ENCODE measurements around the gene SMYD2. TPM values are rescaled to one million over a fixed set of nuclear protein-coding genes. Genes with fewer than 3 reads are reported as not detected.

The SMYD2 gene
- polyA plus RNA-seq, 4 donors: 20.8 to 39.0 (median 21.3) TPM

GRCh38 chr1:214349781-214350180, 68.8 kb downstream of the SMYD2 start:
- peaks cover 0 to 5% (median 1%) of the 10 kb centered on the region in 3 donors for H3K36me3 ChIP-seq (ENCODE audit: control insufficient read depth in 3 of 3, insufficient read depth in 2 of 3, low read depth in 1 of 3, low read length in 3 of 3)
- WGBS, 3 donors: 95 to 96% (median 96%) methylated on average over 2 of the region's 2 CpGs
- H3K9me3 ChIP-seq (ENCODE audit: control insufficient read depth in 2 of 2, insufficient read depth in 1 of 2, low read depth in 1 of 2, low read length in 1 of 2): peaks cover 0 to 11% of the 10 kb centered on the region in 2 donors
- no peaks in the 10 kb centered on the region for H3K4me1 ChIP-seq (ENCODE audit: control insufficient read depth in 3 of 3, insufficient read depth in 2 of 3, low read depth in 1 of 3, low read length in 2 of 3)
- no peak for FAIRE-seq
- no peak for DNase-seq
- no peak overlapping the region for H3K4me3 ChIP-seq (ENCODE audit: low read depth in 1 of 3, low read length in 3 of 3)
- no peak overlapping the region for H3K27ac ChIP-seq (ENCODE audit: low read depth in 1 of 3, low read length in 2 of 3)
- H3K27me3 ChIP-seq (ENCODE audit: control insufficient read depth in 3 of 3, insufficient read depth in 3 of 3, low read length in 3 of 3): no peaks in the 10 kb centered on the region

GRCh38 chr1:214351551-214352277, 70.8 kb downstream of the SMYD2 start:
- FAIRE-seq (no peak), DNase-seq (no peak)
- Histone ChIP-seq H3K4me3 (ENCODE audit: low read depth in 1 of 3, low read length in 3 of 3) (no peak overlapping the region), H3K9me3 (ENCODE audit: control insufficient read depth in 2 of 2, insufficient read depth in 1 of 2, low read depth in 1 of 2, low read length in 1 of 2) (no peaks in the 10 kb centered on the region), H3K27ac (ENCODE audit: low read depth in 1 of 3, low read length in 2 of 3) (no peak overlapping the region), H3K4me1 (ENCODE audit: control insufficient read depth in 3 of 3, insufficient read depth in 2 of 3, low read depth in 1 of 3, low read length in 2 of 3) (no peaks in the 10 kb centered on the region), H3K36me3 (ENCODE audit: control insufficient read depth in 3 of 3, insufficient read depth in 2 of 3, low read depth in 1 of 3, low read length in 3 of 3) (peaks cover 0 to 11% (median 1%) of the 10 kb centered on the region in 3 donors), H3K27me3 (ENCODE audit: control insufficient read depth in 3 of 3, insufficient read depth in 3 of 3, low read length in 3 of 3) (no peaks in the 10 kb centered on the region)
- 69 to 74% (median 71%) methylated on average over 2 of the region's 2 CpGs for WGBS, 3 donors

GRCh38 chr1:214352838-214353237, 71.9 kb downstream of the SMYD2 start:
- H3K9me3 ChIP-seq (ENCODE audit: control insufficient read depth in 2 of 2, insufficient read depth in 1 of 2, low read depth in 1 of 2, low read length in 1 of 2): no peaks in the 10 kb centered on the region
- H3K27me3 ChIP-seq (ENCODE audit: control insufficient read depth in 3 of 3, insufficient read depth in 3 of 3, low read length in 3 of 3): no peaks in the 10 kb centered on the region
- H3K27ac ChIP-seq (ENCODE audit: low read depth in 1 of 3, low read length in 2 of 3): no peak overlapping the region
- no peak overlapping the region for H3K4me3 ChIP-seq (ENCODE audit: low read depth in 1 of 3, low read length in 3 of 3)
- DNase-seq (no peak), FAIRE-seq (no peak)
- peaks cover 0 to 16% (median 1%) of the 10 kb centered on the region in 3 donors for H3K36me3 ChIP-seq (ENCODE audit: control insufficient read depth in 3 of 3, insufficient read depth in 2 of 3, low read depth in 1 of 3, low read length in 3 of 3)
- no peaks in the 10 kb centered on the region for H3K4me1 ChIP-seq (ENCODE audit: control insufficient read depth in 3 of 3, insufficient read depth in 2 of 3, low read depth in 1 of 3, low read length in 2 of 3)
- WGBS, 3 donors: 92 to 94% (median 93%) methylated on average over 4 of the region's 4 CpGs

GRCh38 chr1:214354440-214355148, 73.6 kb downstream of the SMYD2 start:
- H3K9me3 ChIP-seq (ENCODE audit: control insufficient read depth in 2 of 2, insufficient read depth in 1 of 2, low read depth in 1 of 2, low read length in 1 of 2): no peaks in the 10 kb centered on the region
- DNase-seq: no peak
- H3K27me3 ChIP-seq (ENCODE audit: control insufficient read depth in 3 of 3, insufficient read depth in 3 of 3, low read length in 3 of 3): no peaks in the 10 kb centered on the region
- peaks cover 0 to 15% (median 1%) of the 10 kb centered on the region in 3 donors for H3K36me3 ChIP-seq (ENCODE audit: control insufficient read depth in 3 of 3, insufficient read depth in 2 of 3, low read depth in 1 of 3, low read length in 3 of 3)
- H3K4me3 ChIP-seq (ENCODE audit: low read depth in 1 of 3, low read length in 3 of 3): no peak overlapping the region
- FAIRE-seq: no peak
- no peak overlapping the region for H3K27ac ChIP-seq (ENCODE audit: low read depth in 1 of 3, low read length in 2 of 3)
- no peaks in the 10 kb centered on the region for H3K4me1 ChIP-seq (ENCODE audit: control insufficient read depth in 3 of 3, insufficient read depth in 2 of 3, low read depth in 1 of 3, low read length in 2 of 3)
- WGBS, 3 donors: 64 to 83% (median 77%) methylated on average over 4 of the region's 4 CpGs

- peak in 1 of 2 donors; percentile 58 for DNase-seq
- Histone ChIP-seq H3K27me3 (ENCODE audit: control insufficient read depth in 3 of 3, insufficient read depth in 3 of 3, low read length in 3 of 3) (no peaks in the 10 kb centered on the region), H3K4me3 (ENCODE audit: low read depth in 1 of 3, low read length in 3 of 3) (no peak overlapping the region), H3K4me1 (ENCODE audit: control insufficient read depth in 3 of 3, insufficient read depth in 2 of 3, low read depth in 1 of 3, low read length in 2 of 3) (peaks cover 0 to 8% (median 0%) of the 10 kb centered on the region in 3 donors), H3K36me3 (ENCODE audit: control insufficient read depth in 3 of 3, insufficient read depth in 2 of 3, low read depth in 1 of 3, low read length in 3 of 3) (peaks cover 0 to 26% (median 0%) of the 10 kb centered on the region in 3 donors), H3K27ac (ENCODE audit: low read depth in 1 of 3, low read length in 2 of 3) (no peak overlapping the region), H3K9me3 (ENCODE audit: control insufficient read depth in 2 of 2, insufficient read depth in 1 of 2, low read depth in 1 of 2, low read length in 1 of 2) (no peaks in the 10 kb centered on the region)
- no peak for FAIRE-seq
- 60 to 84% (median 76%) methylated on average over 5 of the region's 5 CpGs for whole genome bisulfite sequencing, 3 donors
These were observed 79.2 kb downstream of the SMYD2 start for GRCh38 chr1:214360116-214360515.

- H3K4me3 ChIP-seq (ENCODE audit: low read depth in 1 of 3, low read length in 3 of 3): no peak overlapping the region
- WGBS, 3 donors: 72 to 88% (median 80%) methylated on average over 3 of the region's 3 CpGs
- peaks cover 0 to 8% (median 0%) of the 10 kb centered on the region in 3 donors for H3K4me1 ChIP-seq (ENCODE audit: control insufficient read depth in 3 of 3, insufficient read depth in 2 of 3, low read depth in 1 of 3, low read length in 2 of 3)
- no peaks in the 10 kb centered on the region for H3K9me3 ChIP-seq (ENCODE audit: control insufficient read depth in 2 of 2, insufficient read depth in 1 of 2, low read depth in 1 of 2, low read length in 1 of 2)
- H3K27me3 ChIP-seq (ENCODE audit: control insufficient read depth in 3 of 3, insufficient read depth in 3 of 3, low read length in 3 of 3): no peaks in the 10 kb centered on the region
- DNase-seq: no peak
- H3K36me3 ChIP-seq (ENCODE audit: control insufficient read depth in 3 of 3, insufficient read depth in 2 of 3, low read depth in 1 of 3, low read length in 3 of 3): peaks cover 0 to 27% (median 0%) of the 10 kb centered on the region in 3 donors
- no peak for FAIRE-seq
- H3K27ac ChIP-seq (ENCODE audit: low read depth in 1 of 3, low read length in 2 of 3): no peak overlapping the region
These were observed 79.7 kb downstream of the SMYD2 start for GRCh38 chr1:214360525-214361164.

GRCh38 chr1:214361636-214362035, 80.7 kb downstream of the SMYD2 start:
- Histone ChIP-seq H3K27ac (ENCODE audit: low read depth in 1 of 3, low read length in 2 of 3) (no peak overlapping the region), H3K36me3 (ENCODE audit: control insufficient read depth in 3 of 3, insufficient read depth in 2 of 3, low read depth in 1 of 3, low read length in 3 of 3) (peaks cover 0 to 21% (median 0%) of the 10 kb centered on the region in 3 donors), H3K27me3 (ENCODE audit: control insufficient read depth in 3 of 3, insufficient read depth in 3 of 3, low read length in 3 of 3) (no peaks in the 10 kb centered on the region), H3K4me3 (ENCODE audit: low read depth in 1 of 3, low read length in 3 of 3) (no peak overlapping the region), H3K9me3 (ENCODE audit: control insufficient read depth in 2 of 2, insufficient read depth in 1 of 2, low read depth in 1 of 2, low read length in 1 of 2) (no peaks in the 10 kb centered on the region), H3K4me1 (ENCODE audit: control insufficient read depth in 3 of 3, insufficient read depth in 2 of 3, low read depth in 1 of 3, low read length in 2 of 3) (peaks cover 0 to 8% (median 0%) of the 10 kb centered on the region in 3 donors)
- DNase-seq (no peak), FAIRE-seq (no peak)
- 45 to 68% (median 67%) methylated on average over 1 of the region's 1 CpG for WGBS, 3 donors

GRCh38 chr1:214362188-214362882, 81.4 kb downstream of the SMYD2 start:
- no peak overlapping the region for H3K4me3 ChIP-seq (ENCODE audit: low read depth in 1 of 3, low read length in 3 of 3)
- H3K36me3 ChIP-seq (ENCODE audit: control insufficient read depth in 3 of 3, insufficient read depth in 2 of 3, low read depth in 1 of 3, low read length in 3 of 3): peaks cover 0 to 18% (median 0%) of the 10 kb centered on the region in 3 donors
- no peaks in the 10 kb centered on the region for H3K27me3 ChIP-seq (ENCODE audit: control insufficient read depth in 3 of 3, insufficient read depth in 3 of 3, low read length in 3 of 3)
- 80 to 89% (median 89%) methylated on average over 9 of the region's 9 CpGs for WGBS, 3 donors
- no peaks in the 10 kb centered on the region for H3K9me3 ChIP-seq (ENCODE audit: control insufficient read depth in 2 of 2, insufficient read depth in 1 of 2, low read depth in 1 of 2, low read length in 1 of 2)
- FAIRE-seq (no peak), DNase-seq (no peak)
- no peak overlapping the region for H3K27ac ChIP-seq (ENCODE audit: low read depth in 1 of 3, low read length in 2 of 3)
- peaks cover 0 to 8% (median 0%) of the 10 kb centered on the region in 3 donors for H3K4me1 ChIP-seq (ENCODE audit: control insufficient read depth in 3 of 3, insufficient read depth in 2 of 3, low read depth in 1 of 3, low read length in 2 of 3)
